GM23248 (cell line): ENCODE measurements around the gene LRRC61. TPM values are rescaled to one million over a fixed set of nuclear protein-coding genes. Genes with fewer than 3 reads are reported as not detected.
"Not testable (repeated sequence)": the region's sequence is repeated elsewhere in the genome, so short reads cannot be mapped to it uniquely, and the experiment has no call there.

Experiments
- DNase-seq: peaks from one replicate; pipeline ENCODE4 v3.0.0-alpha.2; 2015
- H2AFZ ChIP-seq: fragments of 200-600 bp; sonication (generic); 2 replicates; pipeline ENCODE4 v1.6.1; 2016; ENCODE audit warnings: antibody characterized with exemption
- H3F3A ChIP-seq: fragments of 200-600 bp; sonication (generic); 2 replicates; pipeline ENCODE4 v1.6.1; 2016; ENCODE audit warnings: mild to moderate bottlenecking, antibody characterized with exemption, mixed run types; ENCODE audit not compliant: insufficient read depth
- H3K27ac ChIP-seq: fragments of 200-600 bp; sonication (generic); 2 replicates; pipeline ENCODE4 v1.5.1; 2016; ENCODE audit warnings: mild to moderate bottlenecking
- H3K27me3 ChIP-seq: fragments of 200-600 bp; sonication (generic); replicated peaks from 2 replicates; pipeline ENCODE4 v1.6.1; 2016; ENCODE audit warnings: mild to moderate bottlenecking; ENCODE audit not compliant: insufficient read depth
- H3K36me3 ChIP-seq: fragments of 200-600 bp; sonication (generic); 2 replicates; pipeline ENCODE4 v1.6.1; 2016; ENCODE audit warnings: low read depth, mild to moderate bottlenecking
- H3K4me1 ChIP-seq: fragments of 200-600 bp; sonication (generic); 2 replicates; pipeline ENCODE4 v1.6.1; 2016; ENCODE audit warnings: mild to moderate bottlenecking; ENCODE audit not compliant: insufficient read depth
- H3K4me2 ChIP-seq: fragments of 200-600 bp; sonication (generic); one replicate; pipeline ENCODE4 v1.6.1; 2016; ENCODE audit warnings: mild to moderate bottlenecking; ENCODE audit not compliant: unreplicated experiment
- H3K4me3 ChIP-seq: fragments of 200-600 bp; sonication (generic); 2 replicates; pipeline ENCODE4 v1.5.1; 2016; ENCODE audit warnings: mild to moderate bottlenecking
- H3K79me2 ChIP-seq: fragments of 200-600 bp; sonication (generic); 2 replicates; pipeline ENCODE4 v1.6.1; 2016; ENCODE audit warnings: mild to moderate bottlenecking; ENCODE audit not compliant: insufficient read depth
- H3K9ac ChIP-seq: fragments of 200-600 bp; sonication (generic); 2 replicates; pipeline ENCODE4 v1.6.1; 2016; ENCODE audit warnings: mild to moderate bottlenecking
- H3K9me2 ChIP-seq: fragments of 200-600 bp; sonication (generic); 2 replicates; pipeline ENCODE4 v1.6.1; 2016; ENCODE audit warnings: mixed run types, mild to moderate bottlenecking, moderate library complexity; ENCODE audit not compliant: insufficient read depth
- H3K9me3 ChIP-seq: fragments of 200-600 bp; sonication (generic); one replicate; pipeline ENCODE4 v1.6.1; 2017; ENCODE audit warnings: low read depth
- H4K20me1 ChIP-seq: fragments of 200-600 bp; sonication (generic); 2 replicates; pipeline ENCODE4 v1.6.0; 2016; ENCODE audit not compliant: insufficient read depth
- EZH2 ChIP-seq: fragments of 200-600 bp; sonication (generic); IDR thresholded peaks from 2 replicates; pipeline ENCODE4 v1.6.1; 2018; ENCODE audit warnings: antibody characterized with exemption, mild to moderate bottlenecking; ENCODE audit not compliant: insufficient read depth, poor library complexity, severe bottlenecking
- EZH2phosphoT487 ChIP-seq: fragments of 200-600 bp; sonication (generic); IDR thresholded peaks from 2 replicates; pipeline ENCODE4 v1.6.1; 2018; ENCODE audit warnings: antibody characterized with exemption, moderate library complexity, mild to moderate bottlenecking, low read depth; ENCODE audit not compliant: insufficient read depth
- WGBS, 2 experiments: methylation state at CpG; one replicate each; pipeline ENCODE4 v1.1.6; 2015 to 2017; ENCODE audit warnings: low lambda C conversion rate in 2 of 2, low coverage in 1 of 2; ENCODE audit errors: missing lambda C conversion rate in 2 of 2; 5-methylcytosine and 5-hydroxymethylcytosine counted together
- in situ Hi-C: fragments of 300-500 bp; cut with MboI; formaldehyde crosslinking; loops from 2 replicates; pipeline ENCODE4 v1.15.0; 2020
- polyA plus RNA-seq: library from polyadenylated mRNA; unstranded; fragments of >200 nt; fragmentation: Nextera tagmentation; extraction: Ambion mirVana; gene quantifications from 2 replicates; pipeline ENCODE4 v1.2.1, GENCODE V29; 2016
- total RNA-seq: library from RNA; depleted of rRNA; stranded (reverse); fragments of >200 nt; shearing (Covaris generic); gene quantifications from 2 replicates; pipeline ENCODE4 v1.2.3, GENCODE V29; 2014; rRNA removed

LRRC61 gene
- total and polyA plus RNA-seq, 2 experiments from 2014 or later: not detected

DNA sequence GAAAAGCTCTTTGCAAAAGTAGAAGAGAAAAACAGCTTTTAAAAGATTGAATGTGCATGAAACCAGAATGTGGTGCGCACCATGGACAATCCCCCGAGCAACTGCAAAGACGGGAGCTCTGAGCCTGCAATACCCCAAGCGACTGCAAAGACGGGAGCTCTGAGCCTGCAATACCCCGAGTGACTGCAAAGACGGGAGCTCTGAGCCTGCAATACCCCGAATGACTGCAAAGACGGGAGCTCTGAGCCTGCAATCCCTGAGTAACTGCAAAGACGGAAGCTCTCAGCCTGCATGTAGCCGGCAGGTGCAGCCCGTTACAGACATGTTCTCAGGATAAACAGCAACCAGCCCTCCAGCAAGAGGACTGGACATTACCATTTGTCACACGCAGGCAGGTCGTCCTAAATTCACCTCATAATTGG, 62.2 kb downstream of the LRRC61 start:
- 92 to 95% methylated on average over 13 to 14 of the region's 14 CpGs for WGBS, 2 experiments
- DNase-seq: no peak
- Histone ChIP-seq H4K20me1 (no peaks in the 10 kb centered on the region), H2AFZ (no peak overlapping the region), H3K9me2 (no peaks in the 10 kb centered on the region), H3K27me3 (no peaks in the 10 kb centered on the region), H3K9ac (no peak overlapping the region), H3K79me2 (no peaks in the 10 kb centered on the region), H3K27ac (no peak overlapping the region), H3K4me2 (no peak overlapping the region), H3F3A (no peaks in the 10 kb centered on the region), H3K4me1 (no peaks in the 10 kb centered on the region), H3K4me3 (no peak overlapping the region), H3K9me3 (no peaks in the 10 kb centered on the region), H3K36me3 (no peaks in the 10 kb centered on the region)
- in situ Hi-C loops: no loop called here
- TF ChIP-seq EZH2phosphoT487 (no peak), EZH2 (no peak)

DNA sequence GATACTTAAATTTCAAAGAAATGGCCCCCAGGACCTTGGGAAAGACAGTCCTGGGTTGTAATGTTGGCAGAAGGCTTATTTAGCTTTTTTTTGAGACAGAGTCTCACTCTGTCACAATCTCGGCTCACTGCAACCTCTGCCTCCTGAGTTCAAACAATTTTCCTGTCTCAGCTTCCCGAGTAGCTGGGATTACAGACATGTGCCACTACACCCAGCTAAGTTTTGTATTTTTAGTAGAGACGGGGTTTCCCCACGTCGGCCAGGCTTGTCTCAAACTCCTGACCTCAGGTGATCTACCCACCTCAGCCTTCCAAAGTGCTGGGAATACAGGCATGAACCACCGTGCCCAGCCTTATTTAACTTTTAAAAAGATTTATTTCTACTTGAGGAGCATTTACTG, 62.7 kb downstream of the LRRC61 start:
- not testable (repeated sequence) for H3F3A ChIP-seq

More for the DNA sequence above, 62.7 kb downstream of the LRRC61 start:
- 78 to 83% methylated on average over 6 of the region's 6 CpGs for WGBS, 2 experiments
- DNase-seq, H3K9ac ChIP-seq, H3K27ac ChIP-seq, H3K4me2 ChIP-seq, H2AFZ ChIP-seq, H3K9me3 ChIP-seq, H3K79me2 ChIP-seq, in situ Hi-C loops, H3K9me2 ChIP-seq, H3K36me3 ChIP-seq, H3K4me1 ChIP-seq, H4K20me1 ChIP-seq, H3K4me3 ChIP-seq, H3K27me3 ChIP-seq: not testable (repeated sequence)

Other genes starting within 250 kb of the LRRC61 start
- gene ACTR3C, start 190 bp downstream of the LRRC61 start, total RNA-seq: not detected in 2 replicates
- not detected in 2 replicates for gene ACTR3C, start 190 bp downstream of the LRRC61 start, polyA plus RNA-seq
- gene RARRES2, start 18.3 kb downstream of the LRRC61 start, total RNA-seq: not detected in 2 replicates
- gene RARRES2, start 18.3 kb downstream of the LRRC61 start, polyA plus RNA-seq: not detected in 2 replicates
- 48.1 and 53.5 TPM in 2 replicates for gene REPIN1, start 45.5 kb downstream of the LRRC61 start, total RNA-seq
- 15.8 and 17.3 TPM in 2 replicates for gene REPIN1, start 45.5 kb downstream of the LRRC61 start, polyA plus RNA-seq
- gene ZNF775, start 56.0 kb downstream of the LRRC61 start, total RNA-seq: 3.9 and 5.2 TPM in 2 replicates
- gene ZNF775, start 56.0 kb downstream of the LRRC61 start, polyA plus RNA-seq: 0.75 and 1.6 TPM in 2 replicates
- gene GIMAP8, start 127.3 kb downstream of the LRRC61 start, total RNA-seq: not detected in 2 replicates
- not detected in 2 replicates for gene GIMAP8, start 127.3 kb downstream of the LRRC61 start, polyA plus RNA-seq
- not detected in 2 replicates for gene GIMAP7, start 191.5 kb downstream of the LRRC61 start, total RNA-seq
- gene GIMAP7, start 191.5 kb downstream of the LRRC61 start, polyA plus RNA-seq: not detected in 2 replicates
- not detected in 2 replicates for gene GIMAP4, start 244.0 kb downstream of the LRRC61 start, total RNA-seq
- gene GIMAP4, start 244.0 kb downstream of the LRRC61 start, polyA plus RNA-seq: not detected in 2 replicates